GM18502 (cell line): ENCODE results near the gene HDGFL1.

ENCODE experiments used
- ATAC-seq: cut with Tn5 transposase; IDR thresholded peaks from one replicate; pipeline ENCODE4 v1.9.1; 2021; ENCODE audit warnings: mild to moderate bottlenecking; ENCODE audit not compliant: unreplicated experiment, poor library complexity

Gene HDGFL1

DNA sequence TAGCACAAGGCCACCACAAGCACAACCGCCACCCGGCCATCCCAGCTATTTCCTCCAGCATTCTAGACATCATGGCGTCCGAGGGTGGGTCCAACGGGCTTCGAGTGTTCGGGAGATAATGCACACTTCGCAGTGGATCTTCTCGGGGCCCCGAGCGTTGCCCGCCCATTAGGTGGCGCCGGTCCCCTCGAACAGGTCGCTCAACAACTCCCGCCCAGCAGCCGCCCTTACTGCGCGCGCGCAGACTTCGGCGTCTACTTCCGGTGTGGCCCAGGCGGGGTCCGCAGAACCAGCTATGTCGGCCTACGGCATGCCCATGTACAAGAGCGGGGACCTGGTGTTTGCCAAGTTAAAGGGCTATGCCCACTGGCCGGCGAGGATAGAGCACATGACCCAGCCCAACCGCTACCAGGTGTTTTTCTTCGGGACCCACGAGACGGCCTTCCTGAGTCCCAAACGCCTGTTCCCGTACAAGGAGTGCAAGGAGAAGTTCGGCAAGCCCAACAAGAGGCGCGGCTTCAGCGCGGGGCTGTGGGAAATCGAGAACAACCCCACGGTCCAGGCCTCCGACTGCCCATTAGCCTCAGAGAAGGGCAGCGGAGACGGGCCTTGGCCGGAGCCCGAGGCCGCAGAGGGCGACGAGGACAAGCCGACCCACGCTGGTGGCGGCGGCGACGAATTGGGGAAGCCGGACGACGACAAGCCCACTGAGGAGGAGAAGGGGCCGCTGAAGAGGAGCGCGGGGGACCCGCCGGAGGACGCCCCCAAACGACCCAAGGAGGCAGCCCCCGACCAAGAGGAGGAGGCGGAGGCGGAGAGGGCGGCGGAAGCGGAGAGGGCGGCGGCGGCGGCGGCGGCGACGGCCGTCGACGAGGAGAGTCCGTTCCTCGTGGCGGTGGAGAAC, at the start of gene HDGFL1:
TSS of gene HDGFL1 (plus strand) at position 286 of the 904 bp plus-strand sequence. CDS start at position 296, 10 bp downstream.
- no peak for ATAC-seq

DNA sequence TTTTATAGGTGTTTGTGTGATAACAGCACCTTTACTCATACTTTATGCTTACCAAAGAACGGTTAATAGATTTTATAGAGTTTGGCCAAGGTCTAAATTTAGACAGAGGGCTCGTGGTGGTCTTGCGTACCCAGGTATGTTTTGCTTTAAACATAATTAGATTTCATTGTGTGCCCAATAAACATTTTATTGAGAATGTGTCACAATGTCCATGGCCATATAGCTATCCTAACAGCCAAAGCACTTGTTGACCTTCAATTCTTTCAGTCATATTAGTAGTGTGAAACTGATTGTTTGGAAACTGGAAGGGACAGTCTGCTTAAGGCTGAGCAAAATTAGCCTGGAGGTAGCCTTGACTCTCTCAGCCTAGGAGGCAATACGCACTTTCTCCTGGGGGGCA, 48.3 kb upstream of the HDGFL1 start:
- ATAC-seq = no peak

- ATAC-seq = no peak
Observed at GRCh38 chr6:22526736-22527135, 42.6 kb upstream of the HDGFL1 start.

GRCh38 chr6:22529866-22530265, 39.5 kb upstream of the HDGFL1 start:
- ATAC-seq = no peak

DNA sequence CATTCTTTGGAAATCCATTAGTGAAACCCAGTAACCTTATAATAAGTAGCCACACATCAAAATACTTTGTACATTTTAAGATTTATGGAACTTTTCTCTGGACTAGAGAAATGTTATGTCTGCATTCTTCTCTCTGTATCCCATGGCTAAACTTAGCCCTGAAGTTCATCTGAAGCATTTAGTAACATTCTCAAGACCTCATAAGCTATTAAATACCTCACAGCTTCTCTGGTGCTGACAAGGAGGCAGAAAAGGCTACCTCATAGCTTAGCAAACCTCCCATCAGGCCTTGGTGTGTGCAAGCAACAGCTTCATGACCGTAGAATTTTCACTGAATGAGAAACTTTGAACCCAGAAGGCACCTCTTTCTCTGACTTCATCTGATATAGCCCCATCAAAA, 38.9 kb upstream of the HDGFL1 start:
- ATAC-seq = no peak

DNA sequence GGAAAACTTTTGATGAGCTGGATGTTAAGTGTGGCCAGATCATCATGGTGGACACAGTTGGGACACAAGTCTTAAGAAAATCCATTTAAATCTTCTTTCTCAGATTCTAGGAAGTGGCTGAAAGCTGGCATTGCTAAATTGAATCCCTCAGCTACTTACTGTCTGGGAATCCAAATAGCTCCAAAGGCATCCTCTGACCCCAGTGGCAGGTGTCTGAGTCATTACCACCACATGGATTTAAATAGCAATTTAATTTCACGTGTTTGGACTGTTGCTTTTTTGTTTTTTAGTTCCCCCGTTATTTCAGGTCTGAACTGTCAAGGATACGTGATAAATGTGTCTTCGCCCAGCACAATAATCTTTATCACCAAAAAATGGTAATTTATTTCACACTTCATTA, 33.2 kb upstream of the HDGFL1 start:
- ATAC-seq = no peak

- no peak for ATAC-seq
Observed at GRCh38 chr6:22544476-22544875, 24.9 kb upstream of the HDGFL1 start.

GRCh38 chr6:22545051-22545450, 24.3 kb upstream of the HDGFL1 start:
- no peak for ATAC-seq

- no peak for ATAC-seq
Observed at GRCh38 chr6:22546236-22546635, 23.1 kb upstream of the HDGFL1 start.

DNA sequence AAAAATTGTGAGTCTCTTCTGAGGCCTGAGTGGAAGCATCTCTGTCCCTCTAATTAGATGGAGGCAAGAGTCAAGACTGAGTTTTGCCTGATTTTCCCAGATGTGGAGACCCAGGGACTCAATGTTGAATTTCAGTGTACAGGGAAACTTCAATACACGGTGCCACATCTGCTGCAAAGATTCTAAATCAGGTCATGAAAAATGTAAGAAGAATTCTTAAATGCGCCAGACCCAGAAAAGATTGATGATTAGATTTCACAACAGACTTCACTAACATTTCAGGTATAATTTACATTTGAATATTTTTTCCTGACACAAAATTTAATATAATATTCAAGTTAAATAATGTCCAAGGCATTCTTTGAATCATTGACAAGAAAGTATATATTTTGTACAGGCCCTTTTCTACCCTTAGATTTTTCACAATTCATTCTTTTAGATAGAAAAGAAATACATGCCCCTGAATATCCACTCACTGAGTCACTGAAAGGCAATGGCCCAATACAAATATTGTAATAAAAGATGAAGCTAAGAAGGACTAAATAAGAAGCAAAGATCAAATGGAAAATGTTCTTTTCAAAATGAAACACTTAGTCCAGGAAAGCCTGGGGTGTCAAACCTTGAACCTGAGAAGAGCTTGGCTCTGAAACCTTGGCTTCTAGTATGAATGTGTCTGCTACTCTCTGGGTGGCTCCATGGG, 18.2 kb upstream of the HDGFL1 start:
- ATAC-seq = no peak

GRCh38 chr6:22556266-22556665, 13.1 kb upstream of the HDGFL1 start:
- ATAC-seq = no peak

- no peak for ATAC-seq
Observed at GRCh38 chr6:22557007-22557406, 12.4 kb upstream of the HDGFL1 start.

DNA sequence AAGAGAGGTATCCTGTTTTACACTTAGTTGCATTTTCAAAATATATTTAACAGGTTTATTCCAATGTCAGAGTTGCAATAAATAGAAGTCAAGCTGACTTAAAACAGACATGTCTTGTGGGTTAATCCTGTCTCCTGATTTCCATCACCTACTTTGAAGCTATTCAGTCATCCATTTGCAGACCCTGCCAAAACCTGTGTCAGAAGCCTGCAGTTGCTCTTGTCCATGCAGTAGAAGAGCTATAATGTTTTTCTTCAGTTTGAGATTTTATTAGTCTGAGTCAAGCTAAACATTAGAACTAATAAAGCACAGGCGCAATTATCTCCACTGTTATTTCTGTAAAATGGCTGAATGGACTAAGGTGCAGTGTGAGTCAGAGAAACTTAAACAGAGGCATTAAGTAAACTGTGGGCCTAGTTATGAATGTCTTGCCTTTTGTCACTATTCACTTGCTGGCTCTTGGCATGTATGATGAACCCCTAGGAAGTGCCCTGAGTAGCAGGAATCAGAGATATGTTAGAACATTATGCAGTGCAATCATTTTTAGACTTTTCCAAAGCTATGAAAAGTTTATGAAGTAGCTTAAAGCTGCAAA, 11.0 kb upstream of the HDGFL1 start:
- ATAC-seq = no peak

- ATAC-seq = no peak
Observed at GRCh38 chr6:22568854-22569253, 512 bp upstream of the HDGFL1 start.

DNA sequence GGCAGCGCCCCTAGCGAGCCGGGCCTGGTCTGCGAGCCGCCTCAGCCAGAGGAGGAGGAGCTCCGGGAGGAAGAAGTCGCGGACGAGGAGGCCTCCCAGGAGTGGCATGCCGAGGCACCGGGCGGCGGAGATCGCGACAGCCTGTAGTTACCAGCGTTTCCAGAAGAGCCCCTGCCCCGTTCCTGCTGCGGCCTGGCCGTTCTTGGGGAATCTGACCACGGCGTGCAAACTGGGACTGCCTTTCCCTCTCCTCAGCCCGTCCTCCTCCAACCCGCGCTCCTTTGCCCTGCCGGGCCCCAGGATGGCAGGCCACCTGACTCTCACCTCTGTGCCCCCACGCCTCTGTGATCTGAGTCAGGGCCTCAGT, 802 bp downstream of the HDGFL1 start:
- no peak for ATAC-seq

GRCh38 chr6:22575190-22575589, 5.8 kb downstream of the HDGFL1 start:
- ATAC-seq = no peak

DNA sequence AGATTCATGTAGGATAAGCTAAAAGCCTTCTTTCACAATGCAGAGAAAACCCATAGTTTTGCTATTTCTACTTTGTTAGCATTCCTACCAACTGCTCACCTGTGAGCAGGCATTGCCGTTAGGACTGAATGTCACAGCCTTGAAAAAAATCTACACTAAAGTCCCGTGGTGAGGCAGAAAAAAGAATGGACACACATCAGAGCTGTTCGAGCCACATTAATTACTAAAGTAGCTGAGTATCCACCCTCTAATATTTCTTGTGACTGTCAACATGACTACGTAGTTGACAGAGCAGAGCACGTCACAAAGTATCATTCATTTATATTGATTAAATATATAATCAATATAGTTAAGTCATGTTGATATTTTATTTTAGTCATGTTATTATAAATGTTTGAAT, 10.1 kb downstream of the HDGFL1 start:
- no peak for ATAC-seq

DNA sequence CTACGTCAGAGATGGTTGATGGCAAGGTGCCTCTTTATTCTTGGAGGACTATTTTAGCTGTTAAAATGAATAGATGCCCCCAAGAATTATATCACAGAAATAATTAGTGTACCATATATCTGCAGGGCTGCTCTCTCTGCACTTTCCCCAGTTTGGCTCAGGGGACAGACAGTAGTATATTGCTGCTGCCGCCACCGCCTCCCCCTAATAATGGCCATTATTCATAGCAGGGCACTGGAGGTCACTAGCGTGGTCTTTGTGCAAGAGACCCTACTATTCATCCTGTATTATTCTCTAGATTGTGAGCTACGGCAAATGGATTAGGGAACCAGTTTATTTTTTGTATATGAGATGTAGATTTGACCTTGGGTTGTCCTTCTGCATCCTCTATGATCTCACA, 11.0 kb downstream of the HDGFL1 start:
- no peak for ATAC-seq

DNA sequence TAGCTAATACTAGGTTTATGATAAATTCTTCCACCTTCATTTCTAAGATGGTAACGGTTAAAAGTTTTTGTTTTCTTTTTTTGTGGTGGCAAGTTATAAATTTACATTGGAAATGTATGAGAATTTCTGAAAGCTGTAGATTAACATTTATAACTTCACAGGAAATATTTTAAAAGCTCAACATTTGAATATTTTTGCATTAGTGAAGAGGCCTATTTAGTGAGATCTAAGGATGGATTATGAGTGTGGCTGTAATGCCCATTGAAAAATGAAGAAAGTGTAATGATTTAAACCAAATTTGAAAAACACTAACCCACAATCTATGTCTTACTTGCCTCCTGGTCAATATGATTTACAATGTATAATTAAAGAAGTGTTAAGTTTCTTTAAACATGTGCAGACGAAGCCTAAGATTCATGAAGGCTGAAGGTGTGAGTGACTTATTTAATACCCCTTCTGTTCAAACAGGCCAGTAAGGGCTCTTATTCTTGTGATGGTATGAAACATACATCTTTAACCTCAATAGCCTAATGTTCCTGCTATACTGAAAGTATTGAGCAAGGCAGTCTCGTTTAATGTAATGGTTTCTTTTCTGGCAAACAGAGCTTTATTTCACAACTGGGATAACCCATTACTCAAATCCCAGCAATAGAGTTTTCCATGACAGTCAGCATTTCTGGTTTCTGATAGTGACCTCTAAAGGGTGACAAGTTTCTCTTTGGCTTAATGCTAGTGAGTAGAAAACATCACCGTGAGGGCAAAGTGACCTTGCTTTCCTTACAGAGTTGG, 13.2 kb downstream of the HDGFL1 start:
- ATAC-seq = no peak

GRCh38 chr6:22583230-22583629, 13.9 kb downstream of the HDGFL1 start:
- ATAC-seq = no peak

DNA sequence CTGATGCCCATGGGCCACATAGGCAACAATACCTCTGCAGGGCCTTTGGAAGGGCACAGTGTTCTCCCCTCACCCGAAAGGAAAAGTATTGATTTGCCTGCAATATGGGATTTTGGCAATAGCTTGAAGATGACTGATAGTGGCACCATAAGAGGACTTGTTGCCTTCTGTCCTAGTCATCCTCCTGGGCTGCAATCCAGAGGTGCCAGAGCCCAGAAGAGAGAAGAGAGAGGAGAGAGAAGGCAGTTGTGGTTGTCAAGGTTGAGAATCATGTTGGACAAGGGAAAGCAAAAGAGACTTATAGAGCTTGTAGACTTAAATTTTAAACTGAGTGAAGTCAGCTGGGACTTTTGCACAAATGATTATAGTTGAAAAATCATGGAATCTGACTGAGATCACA, 14.6 kb downstream of the HDGFL1 start:
- ATAC-seq = no peak
